Gastrocnemius medialis (tissue), 4 donors: ENCODE data around the gene COQ5. TPM values are rescaled to one million over a fixed set of nuclear protein-coding genes. Genes with fewer than 3 reads are reported as not detected.
A peak's percentile ranks its signal among the peaks of the same experiment; 100 is the strongest.

Source experiments
- ATAC-seq, 2 donors: fragments of 150-250 bp; one replicate each; pipeline ENCODE4 v1.9.1; 2016
- DNase-seq, 2 donors: peaks; one replicate each; pipeline ENCODE4 v3.0.0-alpha.2; 2019
- H3K27ac ChIP-seq, 4 donors: fragments of 200-600 bp; sonication (generic); 1 replicate in 1 of 4; 2 replicates in 3 of 4; pipeline ENCODE4 v1.5.1; 2016 to 2018; ENCODE audit warnings: mild to moderate bottlenecking in 2 of 4, moderate library complexity in 1 of 4
- H3K27me3 ChIP-seq, 3 donors: fragments of 200-600 bp; sonication (generic) in 2 of 3; 1 replicate in 1 of 3; 2 replicates in 2 of 3; pipeline versions ENCODE4 v1.5.1 to v1.6.0; 2016 to 2019; ENCODE audit warnings: mild to moderate bottlenecking in 1 of 3, moderate library complexity in 1 of 3
- H3K36me3 ChIP-seq, 2 donors: fragments of 200-600 bp; sonication (generic) in 1 of 2; one replicate each; pipeline ENCODE4 v1.5.1; 2017 to 2018
- H3K4me1 ChIP-seq, 2 donors: fragments of 200-600 bp; sonication (generic) in 1 of 2; one replicate each; pipeline ENCODE4 v1.5.1; 2016 to 2017; ENCODE audit warnings: mild to moderate bottlenecking in 2 of 2
- H3K4me3 ChIP-seq, 4 donors: fragments of 200-600 bp; sonication (generic) in 3 of 4; 1 replicate in 1 of 4; 2 replicates in 3 of 4; pipeline ENCODE4 v1.5.1; 2016 to 2019; ENCODE audit warnings: mild to moderate bottlenecking in 2 of 4
- H3K9me3 ChIP-seq, 3 donors: fragments of 200-600 bp; sonication (generic) in 2 of 3; 1 replicate in 1 of 3; 2 replicates in 2 of 3; pipeline ENCODE4 v1.5.1; 2016 to 2019
- CTCF ChIP-seq, 5 experiments: fragments of 450-650 bp in 3 of 5; fragments of 200-600 bp in 2 of 5; sonication (generic) in 2 of 5; IDR thresholded peaks in 4 of 5; conservative IDR thresholded peaks in 1 of 5; 1 replicate in 4 of 5; 2 replicates in 1 of 5; pipeline ENCODE4 v1.5.1; 2016 to 2019; ENCODE audit warnings: antibody characterized with exemption in 5 of 5, mild to moderate bottlenecking in 3 of 5, moderate library complexity in 3 of 5
- POLR2A ChIP-seq, 2 donors: fragments of 450-650 bp; IDR thresholded peaks; one replicate each; pipeline ENCODE4 v1.6.1; 2017; ENCODE audit warnings: antibody characterized with exemption in 2 of 2, mild to moderate bottlenecking in 2 of 2, moderate library complexity in 2 of 2
- in situ Hi-C, 4 donors: fragments of 200-750 bp; cut with MboI; loops; one replicate each; pipeline versions ENCODE4 v1.15.0 to v1.8.0; 2017; ENCODE audit warnings: low sequenced_read_pairs in 4 of 4
- intact Hi-C: fragments of 100-400 bp; cut with DNase I; formaldehyde crosslinking; loops from one replicate; pipeline ENCODE4 v1.15.1; 2023; ENCODE audit warnings: low total_unique reads
- total RNA-seq, 4 donors: library from RNA; depleted of rRNA; stranded (reverse); fragments of >200 nt; gene quantifications; one replicate each; pipeline versions ENCODE4 v1.1.0 to v1.2.3, GENCODE V29; 2016

COQ5 gene
- total RNA-seq, 4 donors from 2014 or later = 34.5 to 47.3 (median 39.2) TPM

GRCh38 chr12:120468821-120469449 is 60.0 kb downstream of the COQ5 start:
- intact Hi-C loops = loop anchor here (1.0 to 2.0 kb wide), 3 partner anchors 22 to 30 kb away; partner anchors contain the start of genes COX6A1, DYNLL1, GATC and TRIAP1
- Histone ChIP-seq H3K4me1 (peaks cover 15 to 32% of the 10 kb centered on the region in 2 donors), H3K27ac (peak overlapping the region; percentile 87 to 93 (median 90)), H3K9me3 (no peaks in the 10 kb centered on the region), H3K4me3 (peak overlapping the region; percentile 82 to 99 (median 90)), H3K36me3 (peaks cover 0 to 19% of the 10 kb centered on the region in 2 donors), H3K27me3 (no peaks in the 10 kb centered on the region)
- TF ChIP-seq CTCF (IDR thresholded peaks at IDR 0.05 in 4 of 5, conservative IDR thresholded peaks at IDR 0.05 in 1 of 5) = no peak
- TF ChIP-seq POLR2A (IDR thresholded peaks at IDR 0.05) = no peak
- DNase-seq = no peak
- ATAC-seq = peak; percentile 25 to 35
- in situ Hi-C loops = no loop called here

GRCh38 chr12:120468325-120468820 is 60.6 kb downstream of the COQ5 start:
- intact Hi-C loops = loop anchor here (2.0 kb wide), 2 partner anchors 22 to 30 kb away; partner anchors contain the start of genes COX6A1, GATC and TRIAP1
- DNase-seq = peak in 1 of 2 donors; percentile 30
- TF ChIP-seq POLR2A (IDR thresholded peaks at IDR 0.05) = no peak
- TF ChIP-seq CTCF (IDR thresholded peaks at IDR 0.05 in 4 of 5, conservative IDR thresholded peaks at IDR 0.05 in 1 of 5) = no peak
- no peaks in the 10 kb centered on the region for H3K27me3 ChIP-seq
- no peaks in the 10 kb centered on the region for H3K9me3 ChIP-seq
- H3K36me3 ChIP-seq = peaks cover 0 to 24% of the 10 kb centered on the region in 2 donors
- peak overlapping the region; percentile 87 to 93 (median 90) for H3K27ac ChIP-seq
- peaks cover 15 to 32% of the 10 kb centered on the region in 2 donors for H3K4me1 ChIP-seq
- peak overlapping the region; percentile 82 to 99 (median 90) for H3K4me3 ChIP-seq
- in situ Hi-C loops = no loop called here
- peak in 1 of 2 donors; percentile 25 for ATAC-seq

GRCh38 chr12:120467439-120467838 is 61.5 kb downstream of the COQ5 start:
- peaks cover 15 to 32% of the 10 kb centered on the region in 2 donors for H3K4me1 ChIP-seq
- no peaks in the 10 kb centered on the region for H3K9me3 ChIP-seq
- in situ Hi-C loops (no loop called here), intact Hi-C loops (no loop called here)
- TF ChIP-seq POLR2A (IDR thresholded peaks at IDR 0.05) (no peak), CTCF (IDR thresholded peaks at IDR 0.05 in 4 of 5, conservative IDR thresholded peaks at IDR 0.05 in 1 of 5) (no peak)
- no peaks in the 10 kb centered on the region for H3K27me3 ChIP-seq
- no peak overlapping the region for H3K4me3 ChIP-seq
- peak overlapping the region in 1 of 4 donors; percentile 11 for H3K27ac ChIP-seq
- peaks cover 0 to 34% of the 10 kb centered on the region in 2 donors for H3K36me3 ChIP-seq
- ATAC-seq (no peak), DNase-seq (no peak)

GRCh38 chr12:120466560-120467315 is 62.2 kb downstream of the COQ5 start:
- in situ Hi-C loops = no loop called here
- no peak overlapping the region for H3K4me3 ChIP-seq
- DNase-seq (peak in 1 of 2 donors; percentile 22), ATAC-seq (no peak)
- H3K9me3 ChIP-seq = no peaks in the 10 kb centered on the region
- H3K4me1 ChIP-seq = peaks cover 15 to 25% of the 10 kb centered on the region in 2 donors
- peak overlapping the region in 1 of 4 donors; percentile 11 for H3K27ac ChIP-seq
- peaks cover 0 to 41% of the 10 kb centered on the region in 2 donors for H3K36me3 ChIP-seq
- TF ChIP-seq POLR2A (IDR thresholded peaks at IDR 0.05) (no peak), CTCF (IDR thresholded peaks at IDR 0.05 in 4 of 5, conservative IDR thresholded peaks at IDR 0.05 in 1 of 5) (peak in 2 of 5 experiments; percentile 23 to 41)
- H3K27me3 ChIP-seq = no peaks in the 10 kb centered on the region
- intact Hi-C loops = no loop called here
